ENCODE results near the gene LTO1. TPM values are rescaled to one million over a fixed set of nuclear protein-coding genes. Genes with fewer than 3 reads are reported as not detected.

LTO1 gene
- total and polyA plus RNA-seq, 2 of the 13 experiments (the other 11 are each of a cell fraction or from before 2014, with no cell fraction given) = 11.8 to 15.0 TPM

GRCh38 chr11:69667619-69668604 lies 7.2 kb downstream of the LTO1 start (continued):
- TF ChIP-seq RERE (CRISPR knock-in tag; IDR thresholded peaks at IDR 0.05; ENCODE audit: low read depth) (no peak), MYC (CRISPR knock-in tag; IDR thresholded peaks at IDR 0.05; ENCODE audit: borderline replicate concordance) (peak; percentile 93), FOXC1 (CRISPR knock-in tag; IDR thresholded peaks at IDR 0.05; ENCODE audit: borderline replicate concordance) (no peak; the same call in 1 of the 2 replicates), ZHX1 (CRISPR knock-in tag; IDR thresholded peaks at IDR 0.05; ENCODE audit: low read depth) (peak; percentile 54; the same call in 1 of the 2 replicates), HDAC1 (CRISPR knock-in tag; IDR thresholded peaks at IDR 0.05) (peak; percentile 90), MATR3 (CRISPR knock-in tag; IDR thresholded peaks at IDR 0.05) (no peak), ZNF678 (CRISPR knock-in tag; IDR thresholded peaks at IDR 0.05) (no peak), ZNF556 (CRISPR knock-in tag; IDR thresholded peaks at IDR 0.05; ENCODE audit: borderline replicate concordance) (peak; percentile 81), SNAPC2 (CRISPR knock-in tag; IDR thresholded peaks at IDR 0.05) (0 out of 2 replicates have a peak, but pooled peaks have one; percentile 86), ZNF546 (CRISPR knock-in tag; conservative IDR thresholded peaks at IDR 0.05) (no peak), FOSL2 (CRISPR knock-in tag; IDR thresholded peaks at IDR 0.05) (peak; percentile 67), ZNF879 (CRISPR knock-in tag; IDR thresholded peaks at IDR 0.05) (0 out of 2 replicates have a peak, but pooled peaks have one; percentile 23), ZBTB26 (CRISPR knock-in tag; IDR thresholded peaks at IDR 0.05; ENCODE audit: borderline replicate concordance) (peak; percentile 94), ZNF431 (CRISPR knock-in tag; IDR thresholded peaks at IDR 0.05; ENCODE audit: borderline replicate concordance, low read depth) (peak; percentile 64; the same call in 1 of the 2 replicates), KAT8 (CRISPR knock-in tag; IDR thresholded peaks at IDR 0.05) (peak; percentile 79; the same call in 1 of the 2 replicates), JARID2 (CRISPR knock-in tag; IDR thresholded peaks at IDR 0.05; ENCODE audit: insufficient replicate concordance) (no peak), MAZ (IDR thresholded peaks at IDR 0.05; ENCODE audit: borderline replicate concordance, low read depth, low read length) (peak; percentile 40; the same call in 1 of the 2 replicates), MAZ (CRISPR knock-in tag; IDR thresholded peaks at IDR 0.05; ENCODE audit: low read depth) (peak; percentile 75), ISL2 (CRISPR knock-in tag; IDR thresholded peaks at IDR 0.05) (peak; percentile 35; the same call in 1 of the 2 replicates)

All from HepG2 (cell line).